Mononuclear cell (primary cell): ENCODE results near the gene TMEM273. TPM values are rescaled to one million over a fixed set of nuclear protein-coding genes. Genes with fewer than 3 reads are reported as not detected.

ENCODE experiments used
- H3K27me3 ChIP-seq: 2 replicates; pipeline ENCODE4 v1.6.0; 2011; ENCODE audit warnings: low read length, control low read depth; ENCODE audit not compliant: insufficient read depth
- H3K4me1 ChIP-seq: 2 replicates; pipeline ENCODE4 v1.5.1; 2011; ENCODE audit warnings: mild to moderate bottlenecking, low read length, control low read depth; ENCODE audit not compliant: insufficient read depth
- H3K4me3 ChIP-seq: 2 replicates; pipeline ENCODE4 v1.5.1; 2011; ENCODE audit warnings: mild to moderate bottlenecking, low read length, moderate library complexity
- H3K9me3 ChIP-seq: 2 replicates; pipeline ENCODE4 v1.5.1; 2011; ENCODE audit warnings: low read depth, mild to moderate bottlenecking, control low read depth, low read length
- total RNA-seq: library from RNA; depleted of rRNA; stranded (reverse); fragments of >200 nt; gene quantifications from one replicate; pipeline ENCODE4 v1.2.3, GENCODE V29; 2012

The TMEM273 gene
- total RNA-seq, 1 donor = 3.5 TPM

- Histone ChIP-seq H3K9me3 (no peaks in the 10 kb centered on the region), H3K4me1 (peaks cover 10% of the 10 kb centered on the region), H3K27me3 (no peaks in the 10 kb centered on the region), H3K4me3 (no peak overlapping the region)
Measured at GRCh38 chr10:49166484-49167400, 21.4 kb downstream of the TMEM273 start.

GRCh38 chr10:49165821-49166483, 22.2 kb downstream of the TMEM273 start:
- H3K27me3 ChIP-seq = no peaks in the 10 kb centered on the region
- H3K4me3 ChIP-seq = no peak overlapping the region
- H3K4me1 ChIP-seq = peaks cover 10% of the 10 kb centered on the region
- no peaks in the 10 kb centered on the region for H3K9me3 ChIP-seq

GRCh38 chr10:49165259-49165658, 22.9 kb downstream of the TMEM273 start:
- H3K4me3 ChIP-seq = no peak overlapping the region
- no peaks in the 10 kb centered on the region for H3K27me3 ChIP-seq
- peaks cover 10% of the 10 kb centered on the region for H3K4me1 ChIP-seq

GRCh38 chr10:49164559-49165188, 23.5 kb downstream of the TMEM273 start:
- Histone ChIP-seq H3K4me1 (peaks cover 10% of the 10 kb centered on the region), H3K9me3 (no peaks in the 10 kb centered on the region), H3K4me3 (no peak overlapping the region), H3K27me3 (no peaks in the 10 kb centered on the region)

More at GRCh38 chr10:49165259-49165658, 22.9 kb downstream of the TMEM273 start:
- no peaks in the 10 kb centered on the region for H3K9me3 ChIP-seq

GRCh38 chr10:49163741-49164140, 24.4 kb downstream of the TMEM273 start:
- H3K27me3 ChIP-seq = no peaks in the 10 kb centered on the region
- no peak overlapping the region for H3K4me3 ChIP-seq
- peaks cover 3% of the 10 kb centered on the region for H3K4me1 ChIP-seq
- H3K9me3 ChIP-seq = no peaks in the 10 kb centered on the region

GRCh38 chr10:49162761-49163310, 25.4 kb downstream of the TMEM273 start:
- no peaks in the 10 kb centered on the region for H3K4me1 ChIP-seq
- H3K9me3 ChIP-seq = no peaks in the 10 kb centered on the region
- H3K27me3 ChIP-seq = no peaks in the 10 kb centered on the region
- no peak overlapping the region for H3K4me3 ChIP-seq

GRCh38 chr10:49162063-49162462, 26.1 kb downstream of the TMEM273 start:
- Histone ChIP-seq H3K27me3 (no peaks in the 10 kb centered on the region), H3K4me3 (no peak overlapping the region), H3K4me1 (no peaks in the 10 kb centered on the region), H3K9me3 (no peaks in the 10 kb centered on the region)

GRCh38 chr10:49161411-49161997, 26.7 kb downstream of the TMEM273 start:
- no peak overlapping the region for H3K4me3 ChIP-seq
- no peaks in the 10 kb centered on the region for H3K27me3 ChIP-seq
- no peaks in the 10 kb centered on the region for H3K4me1 ChIP-seq
- H3K9me3 ChIP-seq = no peaks in the 10 kb centered on the region

GRCh38 chr10:49160814-49161213, 27.4 kb downstream of the TMEM273 start:
- no peaks in the 10 kb centered on the region for H3K27me3 ChIP-seq
- no peaks in the 10 kb centered on the region for H3K4me1 ChIP-seq
- no peak overlapping the region for H3K4me3 ChIP-seq
- H3K9me3 ChIP-seq = no peaks in the 10 kb centered on the region

GRCh38 chr10:49160110-49160509, 28.1 kb downstream of the TMEM273 start:
- Histone ChIP-seq H3K4me3 (no peak overlapping the region), H3K9me3 (no peaks in the 10 kb centered on the region), H3K4me1 (no peaks in the 10 kb centered on the region), H3K27me3 (no peaks in the 10 kb centered on the region)

- Histone ChIP-seq H3K9me3 (no peaks in the 10 kb centered on the region), H3K27me3 (no peaks in the 10 kb centered on the region), H3K4me1 (no peaks in the 10 kb centered on the region), H3K4me3 (no peak overlapping the region)
Measured at GRCh38 chr10:49158915-49159314, 29.3 kb downstream of the TMEM273 start.

- no peaks in the 10 kb centered on the region for H3K9me3 ChIP-seq
- no peaks in the 10 kb centered on the region for H3K4me1 ChIP-seq
- H3K27me3 ChIP-seq = no peaks in the 10 kb centered on the region
- H3K4me3 ChIP-seq = no peak overlapping the region
Measured at GRCh38 chr10:49158404-49158803, 29.8 kb downstream of the TMEM273 start.

GRCh38 chr10:49157229-49157628, 31.0 kb downstream of the TMEM273 start:
- Histone ChIP-seq H3K4me3 (no peak overlapping the region), H3K27me3 (no peaks in the 10 kb centered on the region), H3K4me1 (no peaks in the 10 kb centered on the region), H3K9me3 (no peaks in the 10 kb centered on the region)

- H3K4me3 ChIP-seq = no peak overlapping the region
- H3K27me3 ChIP-seq = no peaks in the 10 kb centered on the region
- H3K4me1 ChIP-seq = no peaks in the 10 kb centered on the region
- H3K9me3 ChIP-seq = no peaks in the 10 kb centered on the region
Measured at GRCh38 chr10:49154641-49155040, 33.5 kb downstream of the TMEM273 start.

- H3K4me1 ChIP-seq = no peaks in the 10 kb centered on the region
- H3K9me3 ChIP-seq = no peaks in the 10 kb centered on the region
- no peaks in the 10 kb centered on the region for H3K27me3 ChIP-seq
- no peak overlapping the region for H3K4me3 ChIP-seq
Measured at GRCh38 chr10:49153971-49154370, 34.2 kb downstream of the TMEM273 start.
